ENCODE results near the gene CBLB. TPM values are rescaled to one million over a fixed set of nuclear protein-coding genes. Genes with fewer than 3 reads are reported as not detected.

The CBLB gene
- total and polyA plus RNA-seq, 2 of the 4 experiments (the other 2 are of a cell fraction) = 10.1 to 20.1 TPM

- no peak overlapping the region for H2BK15ac ChIP-seq (ENCODE audit: low read depth, low read length)
- no peaks in the 10 kb centered on the region for H4K20me1 ChIP-seq (ENCODE audit: insufficient read depth, low read length)
- no peak overlapping the region for H3K27ac ChIP-seq (ENCODE audit: insufficient read depth, low read length)
- H3K36me3 ChIP-seq (ENCODE audit: control insufficient read depth, insufficient read depth, low read length) = peaks cover 16% of the 10 kb centered on the region
- ChIA-PET POLR2A (ENCODE audit: unreplicated experiment) (no interaction called here), CTCF (interaction anchor here (0.5 kb wide), 1 partner anchor 1499 kb away, joined by 4 read pairs; no protein-coding TSS in a partner anchor)
- no TSS peak for BruUV-seq (replicated peaks)
- H3K18ac ChIP-seq (ENCODE audit: low read depth, low read length) = no peak overlapping the region
- no peak overlapping the region for H2BK20ac ChIP-seq (ENCODE audit: low read depth, low read length)
- H4K8ac ChIP-seq (ENCODE audit: low read depth in 2 of 2, low read length in 2 of 2) = no peak overlapping the region
- TF ChIP-seq ELK1 (IDR thresholded peaks at IDR 0.05; ENCODE audit: borderline replicate concordance, low read depth, low read length) = no peak
- TF ChIP-seq FOS (IDR thresholded peaks at IDR 0.05; ENCODE audit: low read depth, low read length) = no peak
- no peak for TF ChIP-seq MAFK (IDR thresholded peaks at IDR 0.05; ENCODE audit: low read depth, low read length)
- no peak overlapping the region for H2AK9ac ChIP-seq (replicated peaks; ENCODE audit: low read depth, low read length, poor library complexity)
- in situ Hi-C loops (cut with MboI; ENCODE audit: low sequenced_read_pairs) (no loop called here), dilution Hi-C loops (cut with HindIII; ENCODE audit: low sequenced_read_pairs, unreplicated experiment) (no loop called here), intact Hi-C loops (cut with micrococcal nuclease) (loop anchor here (10.0 kb wide), 1 partner anchor 310 kb away; the partner anchor contains the start of gene ALCAM)
- H3K4me1 ChIP-seq (ENCODE audit: control insufficient read depth, insufficient read depth, low read length) = no peaks in the 10 kb centered on the region
- ATAC-seq (ENCODE audit: low read depth) = no peak
- H4K91ac ChIP-seq (ENCODE audit: insufficient read depth, low read depth, low read length) = no peak overlapping the region
- no peak for DNase-seq
- H3K4ac ChIP-seq (ENCODE audit: low read depth, low read length) = no peak overlapping the region
- H2AK5ac ChIP-seq (ENCODE audit: low read depth, low read length) = no peak overlapping the region
- no peak overlapping the region for H3K4me3 ChIP-seq (ENCODE audit: insufficient read depth, low read depth, low read length)
- no peaks in the 10 kb centered on the region for H3K9me3 ChIP-seq (ENCODE audit: control insufficient read depth, insufficient read depth, low read length)
- no peak overlapping the region for H2BK5ac ChIP-seq (ENCODE audit: low read depth, low read length, poor library complexity, severe bottlenecking)
- H2AFZ ChIP-seq (replicated peaks; ENCODE audit: low read length, poor library complexity) = no peak overlapping the region
- no peak overlapping the region; the same call in 1 of the 2 replicates for H4K5ac ChIP-seq (ENCODE audit: low read depth, low read length)
- H3K79me1 ChIP-seq (ENCODE audit: low read depth in 1 of 2, low read length in 2 of 2) = no peaks in the 10 kb centered on the region
- H2BK120ac ChIP-seq (ENCODE audit: low read depth, low read length) = no peak overlapping the region
- no peaks in the 10 kb centered on the region for H3K9me1 ChIP-seq (ENCODE audit: insufficient read depth, low read length)
- H3K27me3 ChIP-seq (ENCODE audit: control insufficient read depth, insufficient read depth, low read length) = no peaks in the 10 kb centered on the region
- no peak overlapping the region for H3K23ac ChIP-seq (ENCODE audit: low read depth, low read length)
- no peak overlapping the region for H3K56ac ChIP-seq (ENCODE audit: extremely low read depth, insufficient read depth, low read length)
- no peak overlapping the region for H3K9ac ChIP-seq (ENCODE audit: low read depth, low read length)
- H3K4me2 ChIP-seq (ENCODE audit: low read depth, low read length) = no peak overlapping the region
- no peak overlapping the region for H3K14ac ChIP-seq (replicated peaks; ENCODE audit: low read depth, low read length)
Observed at GRCh38 chr3:105674437-105675065, 194.3 kb downstream of the CBLB start.
